Limb (tissue), 2 donors: ENCODE results near the gene RASGRF1.
A peak's percentile ranks its signal among the peaks of the same experiment; 100 is the strongest.

ENCODE experiments used
- DNase-seq, 2 donors: peaks; one replicate each; pipeline ENCODE4 v3.0.0-alpha.2; 2016; ENCODE audit errors: extremely low spot score in 2 of 2

RASGRF1 gene

GRCh38 chr15:79101866-79102581, 11.4 kb upstream of the RASGRF1 start:
- no peak for DNase-seq

- no peak for DNase-seq
Observed at GRCh38 chr15:79099692-79100091, 9.1 kb upstream of the RASGRF1 start.

- no peak for DNase-seq
Observed at GRCh38 chr15:79094611-79095021, 4.0 kb upstream of the RASGRF1 start.

- DNase-seq = no peak
Observed at GRCh38 chr15:79093352-79093935, 2.9 kb upstream of the RASGRF1 start.

- no peak for DNase-seq
Observed at GRCh38 chr15:79092382-79092781, 1.8 kb upstream of the RASGRF1 start.

GRCh38 chr15:79091204-79091867, 756 bp upstream of the RASGRF1 start:
- DNase-seq = peak in 1 of 2 donors; percentile 46

GRCh38 chr15:79089890-79090486, 592 bp downstream of the RASGRF1 start:
- DNase-seq = no peak

GRCh38 chr15:79089331-79089889, 1.2 kb downstream of the RASGRF1 start:
- DNase-seq = peak in 1 of 2 donors; percentile 51

- peak in 1 of 2 donors; percentile 13 for DNase-seq
Observed at GRCh38 chr15:79088426-79089205, 2.0 kb downstream of the RASGRF1 start.

GRCh38 chr15:79086814-79087213, 3.8 kb downstream of the RASGRF1 start:
- DNase-seq = peak in 1 of 2 donors; percentile 11

GRCh38 chr15:79084308-79084968, 6.1 kb downstream of the RASGRF1 start:
- peak in 1 of 2 donors; percentile 1 for DNase-seq

GRCh38 chr15:79083154-79083553, 7.4 kb downstream of the RASGRF1 start:
- DNase-seq = no peak

- DNase-seq = no peak
Observed at GRCh38 chr15:79082363-79083070, 8.1 kb downstream of the RASGRF1 start.

GRCh38 chr15:79078763-79079410, 11.7 kb downstream of the RASGRF1 start:
- DNase-seq = no peak

- no peak for DNase-seq
Observed at GRCh38 chr15:79078003-79078402, 12.6 kb downstream of the RASGRF1 start.

GRCh38 chr15:79076661-79077060, 13.9 kb downstream of the RASGRF1 start:
- no peak for DNase-seq

GRCh38 chr15:79075256-79075655, 15.3 kb downstream of the RASGRF1 start:
- DNase-seq = no peak

- no peak for DNase-seq
Observed at GRCh38 chr15:79073336-79073735, 17.2 kb downstream of the RASGRF1 start.

GRCh38 chr15:79071901-79072300, 18.7 kb downstream of the RASGRF1 start:
- DNase-seq = no peak
